KOPT-K1 (cell line): ENCODE results near the gene SH3PXD2A.

Source experiments
- H3K27ac ChIP-seq: fragments of 200-600 bp; sonication (generic); 2 replicates; pipeline ENCODE4 v1.5.1; 2016; ENCODE audit warnings: antibody characterized with exemption, mild to moderate bottlenecking, low read depth, low read length; ENCODE audit not compliant: poor library complexity, severe bottlenecking
- H3K36me3 ChIP-seq: fragments of 200-600 bp; sonication (generic); 2 replicates; pipeline ENCODE4 v1.5.1; 2017; ENCODE audit warnings: antibody characterized with exemption, mild to moderate bottlenecking, low read length, moderate library complexity; ENCODE audit not compliant: insufficient read depth
- H3K9me3 ChIP-seq: fragments of 200-600 bp; sonication (generic); 2 replicates; pipeline ENCODE4 v1.5.1; 2017; ENCODE audit warnings: antibody characterized with exemption, low read length, mild to moderate bottlenecking; ENCODE audit not compliant: insufficient read depth, poor library complexity, severe bottlenecking

SH3PXD2A gene

GRCh38 chr10:103714232-103714891 is 141.0 kb downstream of the SH3PXD2A start:
- Histone ChIP-seq H3K9me3 (no peaks in the 10 kb centered on the region), H3K27ac (no peak overlapping the region), H3K36me3 (no peaks in the 10 kb centered on the region)

DNA sequence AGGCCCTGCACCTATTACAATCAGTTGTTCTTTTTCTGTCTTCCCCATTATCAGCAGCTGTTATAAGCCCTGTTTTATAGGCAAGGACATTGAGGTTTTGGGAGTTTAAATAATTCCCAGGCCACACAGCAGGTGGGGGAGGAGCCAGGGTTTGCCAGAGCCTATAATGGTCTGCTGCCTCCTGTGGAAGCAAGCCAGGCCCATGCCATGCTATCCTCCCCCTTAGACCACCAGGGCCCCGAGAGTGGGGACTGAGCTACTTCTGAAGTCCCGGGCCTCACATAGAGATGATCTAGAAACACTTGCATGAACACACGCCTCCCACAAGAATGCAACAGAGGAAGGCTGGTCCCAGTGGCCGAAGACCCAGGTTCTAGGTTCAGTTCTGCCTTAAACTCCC is 141.7 kb downstream of the SH3PXD2A start:
- Histone ChIP-seq H3K36me3 (no peaks in the 10 kb centered on the region), H3K9me3 (no peaks in the 10 kb centered on the region), H3K27ac (no peak overlapping the region)

GRCh38 chr10:103712898-103713498 is 142.4 kb downstream of the SH3PXD2A start:
- Histone ChIP-seq H3K27ac (no peak overlapping the region), H3K9me3 (no peaks in the 10 kb centered on the region), H3K36me3 (no peaks in the 10 kb centered on the region)

DNA sequence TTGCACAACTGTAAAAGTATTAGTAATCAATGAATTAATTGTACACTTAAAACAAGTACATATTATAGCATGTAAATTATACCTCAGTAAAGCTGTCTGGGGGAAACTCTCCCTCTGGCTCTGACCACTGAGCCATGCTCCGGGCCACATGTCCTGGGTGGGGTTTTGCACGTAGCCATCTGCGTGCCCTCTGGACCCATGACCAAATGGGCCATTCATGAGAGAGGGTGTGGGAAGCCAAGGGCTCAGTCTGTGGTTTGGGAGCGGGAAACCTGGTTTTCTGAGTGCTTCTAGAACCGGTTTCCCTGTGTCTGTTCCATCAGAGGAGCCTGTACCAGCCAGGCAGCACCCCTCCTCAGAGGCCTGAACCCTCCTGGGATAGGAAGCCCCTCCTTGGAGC is 143.2 kb downstream of the SH3PXD2A start:
- Histone ChIP-seq H3K36me3 (no peaks in the 10 kb centered on the region), H3K27ac (no peak overlapping the region), H3K9me3 (no peaks in the 10 kb centered on the region)

DNA sequence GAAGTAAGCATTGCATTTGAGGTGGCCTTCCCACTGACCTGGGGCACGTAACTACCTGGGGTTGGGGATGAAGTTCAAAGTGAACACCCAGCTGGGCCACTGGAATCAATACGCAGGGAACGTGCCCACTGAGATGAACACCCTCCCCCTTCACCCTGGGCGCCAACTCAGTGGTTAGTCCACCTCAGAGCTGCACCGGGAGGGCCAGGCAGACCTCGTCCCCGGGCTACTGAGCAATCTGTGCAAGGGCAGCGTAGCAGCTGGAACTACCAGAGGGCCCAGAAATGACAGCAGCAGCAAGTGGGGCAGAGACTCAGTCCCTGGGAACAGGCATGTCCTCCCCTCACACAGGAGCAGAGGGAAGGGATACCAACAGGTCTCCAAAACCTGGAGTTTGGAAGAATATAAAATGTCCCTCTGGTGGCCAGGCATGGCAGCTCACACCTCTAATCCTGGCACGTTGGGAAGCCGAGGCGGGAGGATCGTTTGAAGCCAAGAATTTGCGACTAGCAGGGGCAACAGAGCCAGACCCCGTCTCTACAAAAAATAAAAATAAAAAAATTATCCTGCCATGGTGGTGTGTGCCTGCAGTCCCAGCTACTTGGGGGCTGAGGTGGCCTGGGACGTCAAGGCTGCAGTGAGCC is 143.9 kb downstream of the SH3PXD2A start:
- H3K27ac ChIP-seq: no peak overlapping the region
- no peaks in the 10 kb centered on the region for H3K36me3 ChIP-seq
- H3K9me3 ChIP-seq: no peaks in the 10 kb centered on the region

GRCh38 chr10:103710490-103710889 is 144.9 kb downstream of the SH3PXD2A start:
- H3K9me3 ChIP-seq: no peaks in the 10 kb centered on the region
- no peak overlapping the region for H3K27ac ChIP-seq
- no peaks in the 10 kb centered on the region for H3K36me3 ChIP-seq

- no peaks in the 10 kb centered on the region for H3K9me3 ChIP-seq
- no peak overlapping the region for H3K27ac ChIP-seq
- H3K36me3 ChIP-seq: no peaks in the 10 kb centered on the region
Observed at GRCh38 chr10:103709341-103709920, 145.9 kb downstream of the SH3PXD2A start.

DNA sequence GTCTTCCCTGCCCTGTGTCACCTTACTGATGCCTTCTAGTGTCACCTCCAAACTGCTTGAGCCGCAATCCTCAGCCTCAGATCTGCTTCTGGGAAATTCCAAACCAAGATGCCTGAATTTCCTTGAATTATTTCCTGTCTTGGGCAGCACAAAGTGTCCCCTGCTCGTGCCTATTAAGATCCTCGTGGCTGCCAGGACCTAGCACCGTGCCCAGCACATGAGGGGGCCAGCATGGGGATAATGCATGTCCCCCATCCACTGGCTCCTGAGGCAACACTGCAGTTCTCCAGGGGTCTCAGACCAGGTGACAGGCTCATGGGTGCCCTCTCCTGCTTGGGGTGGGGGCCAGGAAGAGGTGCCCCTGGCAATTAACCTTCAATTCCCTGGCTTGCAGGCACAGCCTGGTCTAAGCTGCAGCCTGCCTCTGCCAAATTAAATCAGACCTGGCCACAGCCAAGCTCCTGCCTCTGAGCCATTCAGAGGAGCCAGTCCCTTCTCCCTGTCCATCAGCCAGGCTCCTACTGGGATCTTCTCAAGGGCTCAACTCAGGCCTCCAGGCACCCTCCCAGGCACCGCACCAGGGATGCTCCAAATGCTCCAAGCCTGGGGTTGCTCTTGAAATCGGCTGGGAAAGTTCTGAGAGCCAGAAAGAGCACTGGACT is 146.6 kb downstream of the SH3PXD2A start:
- Histone ChIP-seq H3K27ac (no peak overlapping the region), H3K36me3 (no peaks in the 10 kb centered on the region), H3K9me3 (no peaks in the 10 kb centered on the region)

GRCh38 chr10:103707956-103708626 is 147.3 kb downstream of the SH3PXD2A start:
- no peaks in the 10 kb centered on the region for H3K9me3 ChIP-seq
- no peaks in the 10 kb centered on the region for H3K36me3 ChIP-seq
- no peak overlapping the region for H3K27ac ChIP-seq

GRCh38 chr10:103706762-103707161 is 148.6 kb downstream of the SH3PXD2A start:
- H3K36me3 ChIP-seq: no peaks in the 10 kb centered on the region
- no peaks in the 10 kb centered on the region for H3K9me3 ChIP-seq
- no peak overlapping the region for H3K27ac ChIP-seq

DNA sequence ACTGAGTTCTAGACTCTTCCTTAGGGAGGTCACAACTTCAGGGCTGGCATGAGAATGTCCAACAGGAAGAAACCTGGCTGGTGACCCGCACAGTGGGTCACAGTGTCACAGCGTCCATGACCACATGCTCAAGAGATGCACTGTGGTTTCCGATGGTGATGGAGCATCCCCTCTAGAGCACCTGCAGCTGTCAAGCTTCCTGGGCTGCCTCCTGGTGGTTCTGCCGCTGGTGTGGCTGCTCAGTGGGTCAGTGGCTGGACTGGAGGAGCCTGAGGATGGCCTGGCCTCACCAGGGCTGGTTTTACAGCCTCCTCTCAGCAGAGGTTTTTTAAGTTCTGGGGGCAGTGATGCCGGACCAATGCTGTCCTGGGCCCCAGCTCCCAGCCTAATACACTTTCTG is 149.3 kb downstream of the SH3PXD2A start:
- no peak overlapping the region for H3K27ac ChIP-seq
- no peaks in the 10 kb centered on the region for H3K36me3 ChIP-seq

GRCh38 chr10:103703941-103704919 is 151.1 kb downstream of the SH3PXD2A start:
- no peaks in the 10 kb centered on the region for H3K36me3 ChIP-seq
- H3K27ac ChIP-seq: peak overlapping the region; percentile 58
- H3K9me3 ChIP-seq: no peaks in the 10 kb centered on the region

More for the DNA sequence above, 149.3 kb downstream of the SH3PXD2A start:
- no peaks in the 10 kb centered on the region for H3K9me3 ChIP-seq

DNA sequence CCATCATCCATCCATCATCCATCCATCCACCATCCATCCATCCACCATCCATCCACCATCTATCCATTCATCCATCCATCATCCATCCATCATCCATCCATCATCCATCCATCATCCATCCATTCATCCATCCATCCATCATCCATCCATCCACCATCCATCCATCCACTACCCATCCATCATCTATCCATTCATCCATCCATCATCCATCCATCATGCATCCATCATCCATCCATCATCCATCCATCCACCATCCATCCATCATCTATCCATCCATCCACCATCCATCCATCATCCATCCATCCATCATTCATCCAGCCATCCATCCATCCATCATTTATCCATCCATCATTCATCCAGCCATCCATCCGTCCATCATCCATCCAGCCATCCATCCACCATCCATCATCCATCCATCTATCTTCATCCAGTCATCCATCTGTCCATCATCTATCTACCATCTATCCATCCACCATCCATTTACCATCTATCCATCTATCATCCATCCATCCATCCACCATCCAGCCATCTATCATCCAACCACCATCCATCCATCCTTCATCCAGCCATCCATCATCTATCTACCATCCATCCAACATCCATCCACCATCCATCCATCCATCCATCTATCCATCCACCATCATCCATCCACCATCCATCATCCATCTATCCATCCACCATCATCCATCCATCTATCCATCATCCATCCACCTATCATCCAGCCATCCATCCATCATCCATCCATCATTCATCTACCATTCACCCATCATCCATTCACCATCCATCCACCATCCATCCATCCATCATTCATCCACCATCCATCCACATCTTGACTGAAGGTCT is 153.8 kb downstream of the SH3PXD2A start:
- Histone ChIP-seq H3K27ac (no peak overlapping the region), H3K36me3 (no peaks in the 10 kb centered on the region), H3K9me3 (no peaks in the 10 kb centered on the region)
